Hepatic stellate cell (primary cell): ENCODE results near the gene ADARB2.
"Not testable (repeated sequence)": the region's sequence is repeated elsewhere in the genome, so short reads cannot be mapped to it uniquely, and the experiment has no call there.

Source experiments
- DNase-seq: peaks from one replicate; pipeline ENCODE4 v3.0.0; 2011; ENCODE audit warnings: low spot score

The ADARB2 gene

GRCh38 chr10:1546431-1547110 lies 190.8 kb downstream of the ADARB2 start:
- no peak for DNase-seq

- no peak for DNase-seq
Measured at GRCh38 chr10:1545524-1545923, 191.8 kb downstream of the ADARB2 start.

- no peak for DNase-seq
Measured at GRCh38 chr10:1544929-1545328, 192.4 kb downstream of the ADARB2 start.

- no peak for DNase-seq
Measured at GRCh38 chr10:1544209-1544673, 193.1 kb downstream of the ADARB2 start.

- DNase-seq, result no peak
Measured at GRCh38 chr10:1543596-1543995, 193.7 kb downstream of the ADARB2 start.

GRCh38 chr10:1542941-1543340 lies 194.4 kb downstream of the ADARB2 start:
- no peak for DNase-seq

- no peak for DNase-seq
Measured at GRCh38 chr10:1540144-1540543, 197.2 kb downstream of the ADARB2 start.

- no peak for DNase-seq
Measured at GRCh38 chr10:1539216-1539615, 198.1 kb downstream of the ADARB2 start.

- no peak for DNase-seq
Measured at GRCh38 chr10:1538531-1539061, 198.7 kb downstream of the ADARB2 start.

GRCh38 chr10:1538121-1538520 lies 199.2 kb downstream of the ADARB2 start:
- no peak for DNase-seq

- not testable (repeated sequence) for DNase-seq
Measured at GRCh38 chr10:1537449-1537848, 199.9 kb downstream of the ADARB2 start.

GRCh38 chr10:1536341-1536740 lies 201.0 kb downstream of the ADARB2 start:
- no peak for DNase-seq

- no peak for DNase-seq
Measured at GRCh38 chr10:1535301-1535965, 201.9 kb downstream of the ADARB2 start.

GRCh38 chr10:1534820-1535219 lies 202.5 kb downstream of the ADARB2 start:
- DNase-seq, result no peak

GRCh38 chr10:1532636-1533035 lies 204.7 kb downstream of the ADARB2 start:
- no peak for DNase-seq

- DNase-seq, result no peak
Measured at GRCh38 chr10:1531883-1532597, 205.3 kb downstream of the ADARB2 start.

- DNase-seq, result no peak
Measured at GRCh38 chr10:1530871-1531517, 206.3 kb downstream of the ADARB2 start.

- no peak for DNase-seq
Measured at GRCh38 chr10:1529806-1530413, 207.4 kb downstream of the ADARB2 start.

GRCh38 chr10:1527951-1528350 lies 209.4 kb downstream of the ADARB2 start:
- no peak for DNase-seq

- no peak for DNase-seq
Measured at GRCh38 chr10:1526436-1527055, 210.8 kb downstream of the ADARB2 start.
